NCI-H128 (cell line): ENCODE measurements around the gene COPS8.

Experiments used
- DNase-seq: peaks from one replicate; lab custom pipeline; 2025; ENCODE audit not compliant: unreplicated experiment; lab: John Stamatoyannopoulos, UW

Gene COPS8

DNA sequence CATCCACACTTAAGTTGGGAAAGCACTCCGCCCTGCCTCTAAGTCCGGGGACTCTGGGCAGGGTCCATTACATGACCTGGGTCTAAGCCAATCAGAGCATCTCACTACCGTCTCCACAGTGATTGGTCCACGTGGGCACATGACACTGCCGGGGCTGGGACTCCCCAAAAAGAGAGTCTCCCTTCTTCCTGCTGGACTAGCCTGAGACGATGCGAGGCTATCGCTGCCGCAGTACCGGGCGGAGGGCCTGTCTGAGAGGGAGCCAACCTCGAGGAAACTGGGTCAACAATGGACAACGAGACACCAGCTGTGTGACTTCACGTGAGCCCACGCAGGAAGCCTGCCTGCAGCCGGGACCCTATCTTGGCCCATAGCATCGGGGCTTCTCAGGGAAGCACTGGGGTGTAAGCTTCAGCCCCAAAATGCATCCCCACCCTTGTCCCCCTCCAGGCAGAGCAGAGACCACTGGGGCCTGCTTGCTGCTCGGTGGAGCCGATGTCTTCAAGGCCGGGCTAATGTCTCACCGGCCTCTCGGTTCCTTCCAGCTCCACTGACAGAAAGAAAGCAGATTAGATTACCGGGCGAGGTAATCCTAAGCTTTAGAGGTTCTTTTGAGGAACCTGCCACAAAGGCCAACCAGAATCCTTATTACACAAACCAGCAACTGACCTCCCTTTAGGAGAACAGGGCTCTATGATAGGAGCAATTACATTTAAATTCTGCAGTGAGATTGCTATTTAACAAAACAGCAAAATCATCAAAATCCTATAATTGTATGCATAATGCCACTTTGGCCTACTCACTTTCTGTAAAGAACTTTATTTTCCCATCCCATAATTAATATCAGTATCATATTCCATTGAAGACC lies 21.3 kb upstream of the COPS8 start:
- no peak for DNase-seq

GRCh38 chr2:237065071-237065377 lies 20.7 kb upstream of the COPS8 start:
- no peak for DNase-seq

- no peak for DNase-seq
These were observed 19.3 kb upstream of the COPS8 start for GRCh38 chr2:237066396-237066795.

GRCh38 chr2:237068005-237068576 lies 17.6 kb upstream of the COPS8 start:
- no peak for DNase-seq

GRCh38 chr2:237072067-237072931 lies 13.4 kb upstream of the COPS8 start:
- no peak for DNase-seq

DNA sequence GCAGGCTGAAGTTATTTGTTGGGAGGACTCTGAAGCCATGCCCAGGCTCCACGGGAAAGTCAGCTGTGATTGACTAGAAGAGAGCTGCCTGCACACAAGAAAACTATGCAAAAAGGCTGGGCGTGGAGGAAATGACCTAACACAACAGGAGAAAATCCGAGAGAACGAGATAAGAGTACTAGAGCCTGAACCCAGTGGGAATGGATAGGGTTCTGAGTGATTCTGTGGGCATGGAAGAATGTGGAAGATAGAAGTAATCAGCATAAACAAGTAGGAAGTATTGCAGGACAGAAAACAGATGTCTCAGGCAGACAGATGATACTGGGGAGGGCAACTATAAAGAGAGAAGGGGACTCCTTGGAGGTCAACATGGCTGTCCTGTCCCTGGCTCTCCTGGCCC lies 12.1 kb upstream of the COPS8 start:
- DNase-seq, result no peak

DNA sequence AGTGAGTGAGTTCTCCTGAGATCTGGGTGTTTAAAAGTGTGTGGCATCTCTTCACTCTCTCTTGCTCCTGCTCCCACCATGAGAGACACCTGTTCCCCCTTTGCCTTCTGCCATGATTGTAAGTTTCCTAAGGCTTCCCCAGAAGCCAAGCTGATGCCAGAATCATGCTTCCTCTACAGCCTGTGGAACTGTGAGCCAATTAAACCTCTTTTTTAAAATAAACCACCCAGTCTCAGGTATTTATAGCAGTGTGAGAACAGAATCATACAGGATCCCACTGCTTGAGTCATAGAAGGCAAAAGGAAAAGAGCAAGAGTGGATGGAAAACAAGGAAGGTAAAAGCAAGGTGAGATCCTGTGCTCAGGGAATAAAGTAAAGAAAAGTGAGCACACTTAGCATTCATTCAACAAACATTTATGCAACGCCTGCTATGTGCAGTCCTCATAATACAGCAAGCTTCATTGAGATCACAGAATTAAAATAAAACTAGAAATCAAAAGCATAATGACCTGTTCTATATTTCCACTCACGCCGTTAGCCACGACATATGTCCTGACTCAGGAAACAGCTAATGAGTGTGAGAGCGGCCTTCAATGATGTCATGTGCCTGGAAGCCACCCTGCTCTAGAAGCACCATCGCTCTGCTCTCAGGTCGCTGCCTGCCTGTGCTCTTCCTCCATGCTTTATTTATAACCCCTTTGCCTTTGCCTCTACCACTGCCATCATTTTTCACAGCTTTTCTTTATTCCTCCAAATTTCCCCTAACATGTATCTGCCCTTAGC lies 11.3 kb upstream of the COPS8 start:
- no peak for DNase-seq

GRCh38 chr2:237075749-237076599 lies 9.7 kb upstream of the COPS8 start:
- DNase-seq, result no peak

- no peak for DNase-seq
These were observed 4.1 kb upstream of the COPS8 start for GRCh38 chr2:237081596-237081995.

DNA sequence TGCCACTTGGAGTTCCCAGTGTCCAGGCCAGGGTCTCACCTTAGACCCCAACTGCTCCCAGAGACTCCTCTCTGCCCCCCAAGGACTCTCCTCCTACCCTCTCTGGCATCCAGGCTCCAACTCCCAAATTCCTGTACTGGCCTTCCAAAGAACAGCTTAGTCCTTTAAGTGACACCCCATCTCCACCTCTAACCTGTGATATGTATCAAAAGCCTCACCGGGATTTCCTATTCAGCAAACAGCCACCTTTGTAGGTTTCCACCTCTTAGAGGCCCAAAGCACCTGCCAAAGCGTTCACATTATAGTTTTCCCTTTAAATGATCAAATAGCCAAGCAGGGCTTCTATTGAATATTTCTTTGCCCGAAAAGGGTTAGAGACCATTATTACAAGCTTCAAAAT lies 2.7 kb upstream of the COPS8 start:
- no peak for DNase-seq

GRCh38 chr2:237084444-237084843 lies 1.2 kb upstream of the COPS8 start:
- DNase-seq, result no peak

- no peak for DNase-seq
These were observed 5.2 kb downstream of the COPS8 start for GRCh38 chr2:237090906-237091305.

- DNase-seq, result no peak
These were observed 6.2 kb downstream of the COPS8 start for GRCh38 chr2:237091779-237092436.

- no peak for DNase-seq
These were observed 6.8 kb downstream of the COPS8 start for GRCh38 chr2:237092506-237092905.

- DNase-seq, result no peak
These were observed 7.5 kb downstream of the COPS8 start for GRCh38 chr2:237092920-237093781.

GRCh38 chr2:237096201-237096600 lies 10.5 kb downstream of the COPS8 start:
- no peak for DNase-seq

- no peak for DNase-seq
These were observed 11.2 kb downstream of the COPS8 start for GRCh38 chr2:237096911-237097310.

DNA sequence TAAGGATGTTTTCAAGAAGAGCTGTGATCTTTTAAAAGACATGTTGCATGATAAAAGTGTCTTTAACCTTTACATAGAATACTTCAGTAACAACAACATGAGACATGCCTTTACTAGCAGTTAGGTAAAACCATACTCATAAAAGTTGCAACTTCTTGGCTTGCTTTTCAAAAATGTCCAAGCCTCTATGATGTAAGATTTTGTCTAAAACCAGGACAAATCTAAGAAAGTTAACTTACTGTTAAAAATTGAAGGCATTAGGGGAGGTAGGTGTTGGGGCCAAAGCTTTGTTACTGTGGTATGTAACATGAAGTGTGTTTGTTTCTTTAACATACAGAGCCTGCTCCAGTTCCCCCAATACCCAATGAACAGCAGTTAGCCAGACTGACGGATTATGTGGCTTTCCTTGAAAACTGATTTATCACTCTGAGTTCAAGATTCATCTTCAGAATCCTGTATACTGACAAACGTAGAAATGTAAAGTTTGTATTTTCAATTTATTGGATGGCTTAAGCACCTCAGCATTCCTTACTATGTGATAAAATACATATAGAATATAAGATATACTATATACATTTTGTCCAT lies 11.7 kb downstream of the COPS8 start:
- no peak for DNase-seq
